GM21786 (cell line): ENCODE data around the gene UXS1.

Experiments used
- ATAC-seq: cut with Tn5 transposase; IDR thresholded peaks from one replicate; pipeline ENCODE4 v1.9.1; 2021; ENCODE audit not compliant: unreplicated experiment

The UXS1 gene

DNA sequence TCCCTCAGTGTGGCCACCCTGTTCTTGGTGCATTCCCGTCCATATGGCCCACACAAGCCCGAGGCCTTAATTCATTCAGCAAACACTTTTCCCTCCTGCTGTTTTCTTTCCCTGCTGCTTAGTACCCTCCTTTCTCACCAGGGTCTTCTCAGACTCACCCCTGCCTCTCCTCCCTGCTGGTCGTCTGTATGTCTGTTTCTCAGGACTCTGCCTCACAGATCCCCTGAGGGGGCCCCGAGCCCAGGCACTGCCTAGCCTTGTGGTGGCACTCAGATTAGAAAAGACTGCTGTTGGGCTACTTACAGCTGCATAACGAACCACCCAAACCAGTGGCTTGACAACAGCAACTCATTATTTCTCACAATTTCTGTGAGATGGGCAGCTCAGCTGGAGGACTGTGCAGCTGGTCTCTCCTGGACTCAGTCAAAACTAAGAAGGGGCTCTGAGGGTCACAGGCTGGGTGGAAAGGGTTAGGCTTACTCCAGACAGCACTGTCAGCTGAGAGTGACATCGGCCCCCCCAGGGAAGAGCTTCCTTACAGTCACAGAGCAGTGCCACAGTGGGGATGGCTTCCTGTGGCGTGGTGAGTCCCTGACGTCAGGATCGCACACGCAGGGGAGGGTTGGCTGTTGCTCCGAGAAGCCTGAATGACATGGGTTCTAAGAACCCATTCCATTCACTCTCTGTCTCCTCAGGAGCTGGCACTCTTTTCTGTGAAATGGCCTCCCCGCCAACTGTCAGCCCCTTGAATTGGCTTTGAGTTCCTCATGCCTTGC, 139.0 kb downstream of the UXS1 start:
- ATAC-seq = no peak

DNA sequence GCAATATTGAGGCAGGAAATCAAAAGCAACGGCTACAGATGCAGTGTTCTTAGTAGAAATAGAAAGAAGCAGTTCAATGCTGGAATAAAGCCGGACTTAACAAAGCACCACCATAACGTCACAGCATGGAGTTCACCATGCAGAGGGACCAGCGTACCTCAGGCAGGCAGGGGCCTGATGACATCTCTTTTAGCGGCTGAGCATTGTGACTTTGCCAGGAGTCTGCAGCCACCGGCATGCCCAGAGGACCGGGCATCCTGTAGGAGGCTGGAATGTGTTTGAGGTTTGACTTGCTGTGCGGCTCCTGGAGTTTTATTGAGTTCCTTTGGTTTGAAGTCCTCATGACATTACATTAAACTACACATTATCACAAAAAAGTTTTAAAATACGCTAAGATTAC, 139.8 kb downstream of the UXS1 start:
- ATAC-seq = no peak

GRCh38 chr2:106053581-106053980, 140.5 kb downstream of the UXS1 start:
- no peak for ATAC-seq

GRCh38 chr2:106053116-106053515, 141.0 kb downstream of the UXS1 start:
- no peak for ATAC-seq

- ATAC-seq = no peak
These were observed 149.2 kb downstream of the UXS1 start for GRCh38 chr2:106044859-106045258.

DNA sequence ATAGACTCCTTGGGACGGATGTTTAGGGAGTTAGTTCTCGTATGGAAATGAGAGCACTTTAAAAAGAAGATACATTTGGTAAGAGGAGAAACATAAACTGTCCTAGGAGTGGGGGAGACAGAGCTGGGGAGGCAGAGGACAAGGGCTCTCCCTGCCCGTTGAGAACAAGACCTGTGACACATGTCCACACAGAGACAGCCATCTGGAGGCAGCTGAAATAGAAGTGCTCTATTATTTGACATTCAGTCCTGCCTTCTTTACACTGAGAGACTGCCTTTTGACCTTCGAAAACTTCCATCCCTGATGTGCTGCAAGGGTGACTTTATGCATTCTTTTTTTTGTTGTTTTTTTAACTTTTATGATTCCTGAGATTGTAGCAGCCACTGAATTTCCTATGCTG, 150.1 kb downstream of the UXS1 start:
- no peak for ATAC-seq
